Activated gamma-delta T cell treated with anti-CD3 and anti-CD28 coated beads, Interleukin-2, amount 50 U/mL, for 16 hours (primary cell): ENCODE data around the gene KIF6.

Experiments
- DNase-seq: peaks from one replicate; pipeline ENCODE4 v3.0.0-alpha.2; 2020; ENCODE audit warnings: low read depth

KIF6 gene

GRCh38 chr6:39347906-39348585, 377.2 kb downstream of the KIF6 start:
- DNase-seq, result peak; percentile 25

- DNase-seq, result no peak
Measured at GRCh38 chr6:39347206-39347605, 378.0 kb downstream of the KIF6 start.

DNA sequence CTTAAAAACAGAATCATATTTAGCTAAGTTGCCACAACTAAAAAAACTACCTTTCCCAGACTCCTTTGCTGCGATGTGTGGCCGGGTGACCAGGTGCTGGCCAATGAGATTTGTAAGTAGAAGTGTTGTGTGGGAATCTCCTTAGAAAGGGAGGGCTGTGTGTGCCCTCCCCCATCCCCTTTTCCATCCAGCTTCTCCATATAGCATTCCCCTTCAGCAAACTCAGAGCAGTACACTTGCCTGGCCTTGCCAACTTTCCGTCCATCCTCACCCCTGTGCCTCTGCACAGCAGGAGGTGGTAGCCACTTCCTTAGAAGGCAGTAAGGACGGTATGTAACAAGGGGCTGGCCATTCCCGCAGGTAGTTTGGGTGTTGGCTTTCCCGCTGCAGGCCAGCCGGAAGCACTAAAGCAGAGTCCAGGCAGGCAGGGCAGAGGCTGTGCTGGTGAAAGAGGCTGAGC, 380.4 kb downstream of the KIF6 start:
- DNase-seq, result no peak

- no peak for DNase-seq
Measured at GRCh38 chr6:39343396-39343870, 381.8 kb downstream of the KIF6 start.

DNA sequence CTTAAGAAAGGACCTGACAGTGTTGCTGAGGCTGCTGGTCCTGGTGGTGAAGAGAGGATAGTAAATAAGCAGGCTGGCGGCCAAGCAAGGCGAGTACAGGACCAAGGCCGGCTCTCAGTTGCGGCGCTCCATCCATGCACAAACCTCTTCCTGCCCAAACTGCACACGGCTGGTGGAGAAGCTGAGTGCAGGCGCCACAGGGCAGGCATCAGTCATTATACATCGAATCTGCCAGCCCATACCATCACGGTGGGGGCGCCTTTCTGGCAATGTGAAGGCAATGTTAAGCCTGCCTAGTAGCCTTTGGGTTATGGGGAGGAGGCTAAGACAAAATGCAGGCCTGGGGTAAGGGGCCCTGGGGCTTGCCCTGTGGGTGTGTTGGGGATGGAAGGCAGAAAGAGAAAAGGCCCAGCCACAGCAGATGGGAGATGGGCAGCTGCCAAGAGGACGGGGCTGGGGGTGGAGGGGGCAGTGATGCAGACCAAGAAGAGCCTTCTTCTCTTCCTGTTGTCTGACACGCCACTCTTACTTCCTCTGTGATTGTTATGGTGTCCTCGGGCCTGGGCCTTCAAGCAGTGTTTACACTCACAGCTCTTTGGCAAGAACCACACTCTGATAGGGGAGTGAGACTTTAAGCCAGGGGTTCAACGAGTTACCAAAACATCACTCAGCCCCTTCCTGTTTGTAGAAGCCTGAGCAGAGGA, 382.4 kb downstream of the KIF6 start:
- no peak for DNase-seq

GRCh38 chr6:39341937-39342336, 383.3 kb downstream of the KIF6 start:
- no peak for DNase-seq

DNA sequence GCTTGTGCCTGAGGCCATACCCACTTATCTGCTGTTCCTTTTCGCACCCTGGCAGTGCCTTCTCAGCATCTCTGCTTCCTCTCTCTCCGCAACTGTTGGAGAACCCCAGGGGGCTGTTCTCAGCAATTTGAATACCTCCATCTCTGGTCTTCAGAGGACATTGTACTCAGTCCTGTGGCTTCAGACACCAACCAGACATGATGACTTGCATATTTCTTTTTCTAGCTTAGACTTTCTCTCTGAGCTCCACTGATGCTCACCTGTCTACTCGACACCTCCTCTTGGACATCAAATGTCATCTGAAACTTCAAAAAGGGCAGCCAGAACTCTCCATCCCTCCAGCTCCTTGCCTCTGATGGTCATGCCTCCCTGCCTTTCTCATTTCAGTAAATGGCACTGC, 383.9 kb downstream of the KIF6 start:
- no peak for DNase-seq

- no peak for DNase-seq
Measured at GRCh38 chr6:39339868-39340550, 385.2 kb downstream of the KIF6 start.

DNA sequence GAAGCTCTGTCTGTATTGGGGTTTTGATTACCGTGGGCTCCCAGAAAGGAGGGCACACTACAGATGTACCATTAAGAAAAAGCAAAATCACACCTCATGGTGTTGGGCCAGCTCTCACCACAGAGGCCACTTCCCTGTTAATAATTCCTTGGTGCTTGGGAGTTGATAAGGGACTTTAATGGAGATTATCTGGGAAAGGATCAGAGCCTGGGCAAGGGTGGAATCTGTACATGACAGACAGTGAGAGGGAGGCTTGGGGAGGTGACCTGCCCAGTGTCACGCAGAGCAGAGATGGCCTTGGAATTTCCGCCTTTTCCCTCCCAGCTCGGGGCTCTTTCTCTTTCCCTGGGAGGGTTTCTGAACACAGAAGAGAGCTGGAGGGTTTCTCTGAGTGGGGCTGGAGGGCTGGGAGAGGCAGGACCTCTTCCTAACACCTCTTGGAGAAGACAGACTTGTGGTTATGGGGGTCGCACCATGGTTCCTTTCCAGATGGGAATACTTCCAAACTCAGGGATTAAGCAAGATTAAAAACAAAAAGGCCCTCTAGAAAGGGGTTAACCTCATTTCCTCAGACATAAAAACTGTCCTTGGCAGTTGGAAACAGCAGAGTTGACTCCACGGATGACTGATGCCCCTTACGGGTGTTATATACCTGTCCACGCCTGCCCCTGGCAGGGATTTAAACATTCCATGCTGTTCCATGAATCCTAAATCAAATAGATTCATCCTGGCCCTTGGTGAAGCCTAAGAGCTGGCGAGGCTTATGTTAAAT, 385.9 kb downstream of the KIF6 start:
- no peak for DNase-seq

- no peak for DNase-seq
Measured at GRCh38 chr6:39338397-39338796, 386.8 kb downstream of the KIF6 start.

GRCh38 chr6:39335780-39336545, 389.2 kb downstream of the KIF6 start:
- no peak for DNase-seq

- no peak for DNase-seq
Measured at GRCh38 chr6:39333644-39334438, 391.4 kb downstream of the KIF6 start.

DNA sequence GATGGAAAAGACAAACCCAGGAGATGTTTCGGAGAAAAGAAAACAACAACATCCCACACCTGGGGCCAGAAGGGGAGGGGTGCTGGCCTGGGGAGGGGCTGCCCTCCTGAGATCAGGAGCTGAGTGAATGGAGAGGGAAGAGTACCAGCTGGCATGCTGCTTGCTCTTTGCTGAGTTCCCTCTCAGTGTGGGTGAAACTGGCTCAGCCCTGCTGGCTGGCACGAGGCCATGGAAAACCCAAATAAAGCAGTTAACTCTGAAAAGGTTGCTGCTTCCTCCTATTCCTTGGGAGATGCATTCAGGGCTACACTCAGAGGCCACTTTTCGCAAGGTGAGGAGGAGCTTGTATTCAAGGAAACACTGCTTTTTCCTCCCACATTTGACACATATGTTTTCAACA, 394.7 kb downstream of the KIF6 start:
- DNase-seq, result no peak

GRCh38 chr6:39330057-39330456, 395.2 kb downstream of the KIF6 start:
- DNase-seq, result no peak

DNA sequence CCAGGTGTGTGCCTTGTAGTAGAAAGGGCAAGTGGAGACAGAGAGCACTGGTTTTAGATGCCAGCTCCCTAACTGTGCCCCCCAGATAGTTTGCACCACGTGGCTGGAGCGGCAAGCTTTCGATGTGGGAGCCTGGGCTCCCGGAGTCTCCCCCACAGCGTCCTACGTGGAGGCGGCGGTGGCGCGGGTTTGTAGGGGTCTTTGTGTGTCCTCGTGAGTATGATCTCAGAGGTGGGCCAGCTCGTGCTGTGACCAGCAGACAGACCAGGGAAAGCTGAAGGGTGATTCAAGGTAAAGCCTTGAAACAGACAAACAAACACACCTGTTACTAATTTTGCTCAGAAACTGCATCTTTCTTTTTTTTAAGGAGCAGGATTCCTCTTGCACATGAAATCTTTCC, 397.1 kb downstream of the KIF6 start:
- DNase-seq, result no peak

DNA sequence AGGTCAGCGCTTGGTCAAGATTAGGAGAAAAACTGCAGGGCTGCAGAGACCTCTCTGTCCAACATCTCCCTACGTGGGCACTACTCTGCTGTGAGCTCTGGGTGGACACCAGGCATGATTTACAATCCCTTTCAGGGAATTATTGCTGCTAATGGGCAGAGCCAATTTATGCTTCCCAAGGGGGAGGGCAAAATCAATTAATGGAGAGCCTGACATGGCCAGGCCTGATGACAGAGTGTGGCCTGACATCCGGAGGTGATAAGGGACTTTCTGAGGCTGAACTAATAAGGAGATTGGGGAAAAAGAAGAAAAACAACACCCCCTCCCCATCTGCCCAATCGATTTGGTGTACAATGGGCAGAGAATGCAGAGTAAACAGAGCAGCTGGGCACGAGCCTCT, 397.7 kb downstream of the KIF6 start:
- no peak for DNase-seq

DNA sequence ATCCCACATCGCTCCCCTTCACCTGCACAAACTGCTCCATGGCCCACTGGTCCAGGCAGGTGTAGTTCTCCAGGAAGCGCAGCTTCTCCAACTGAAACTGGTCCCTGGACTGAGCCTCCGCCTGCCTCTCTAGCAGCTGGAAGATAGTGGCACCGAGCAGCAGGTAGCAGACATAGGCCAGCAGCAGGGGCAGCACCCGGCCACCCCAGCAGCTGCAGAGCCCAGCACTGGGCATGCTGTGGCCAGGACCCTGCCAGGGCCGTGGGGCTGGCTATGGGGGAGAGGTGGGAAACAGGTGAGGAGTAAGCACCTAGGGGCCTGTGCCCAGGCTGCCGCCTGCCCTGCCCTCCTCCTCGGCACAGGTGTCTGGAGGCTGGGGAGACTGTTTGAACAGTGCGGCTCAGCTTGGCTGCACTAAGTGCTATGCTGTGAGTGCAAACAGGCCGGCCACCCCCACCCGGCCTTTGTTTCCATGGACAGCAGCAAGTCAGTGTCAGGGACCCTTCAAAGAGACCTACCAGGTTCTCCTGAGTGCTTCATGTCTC, 402.8 kb downstream of the KIF6 start, which contains the start of gene KCNK16:
KCNK16 (minus strand) TSS at position 397 of the 545 bp plus-strand sequence; CDS start at position 235, 162 bp downstream.
- no peak for DNase-seq

- no peak for DNase-seq
Measured at GRCh38 chr6:39321761-39322160, 403.4 kb downstream of the KIF6 start.

DNA sequence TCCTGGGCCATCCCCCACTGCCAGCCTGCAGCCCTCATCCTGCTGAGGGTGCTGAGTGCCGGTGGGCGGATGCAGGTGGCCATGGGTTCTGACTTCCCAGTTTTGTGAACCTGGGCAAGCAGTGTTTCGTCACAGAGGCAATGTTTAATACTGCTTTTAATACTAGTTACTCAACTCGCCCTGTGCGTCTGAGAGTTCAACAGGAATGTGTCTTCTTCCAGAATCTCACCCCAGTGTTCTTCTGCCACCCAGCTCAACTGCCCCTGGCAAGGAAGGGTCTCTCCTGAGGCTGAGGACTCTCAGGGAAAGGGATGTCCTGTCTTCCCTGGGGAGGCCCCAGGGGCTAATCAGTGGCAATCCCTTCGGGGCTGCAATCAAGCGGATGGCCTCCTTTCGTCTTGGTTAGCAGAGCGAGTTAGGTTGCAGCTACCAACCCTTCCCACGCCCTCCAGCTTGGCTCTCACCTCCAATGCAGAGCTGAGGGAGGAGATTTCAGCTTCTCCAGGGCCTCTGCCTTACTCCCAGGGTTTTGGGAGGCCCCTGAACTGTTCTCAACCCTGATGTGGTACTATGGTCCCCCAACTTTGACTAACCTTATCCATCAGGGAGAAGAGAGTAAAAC, 404.7 kb downstream of the KIF6 start:
- DNase-seq, result no peak
